GM20000 (cell line): ENCODE results near the gene FPGS.

Source experiments
- DNase-seq: peaks from one replicate; pipeline ENCODE4 v3.0.0; 2012; ENCODE audit warnings: low spot score
- TF ChIP-seq, protein P1 (sequence below): IDR thresholded peaks from 2 replicates; pipeline ENCODE4 v1.5.1; 2012; ENCODE audit warnings: mild to moderate bottlenecking, control low read depth; ENCODE audit errors: extremely low read depth, missing control alignments

FPGS gene

DNA sequence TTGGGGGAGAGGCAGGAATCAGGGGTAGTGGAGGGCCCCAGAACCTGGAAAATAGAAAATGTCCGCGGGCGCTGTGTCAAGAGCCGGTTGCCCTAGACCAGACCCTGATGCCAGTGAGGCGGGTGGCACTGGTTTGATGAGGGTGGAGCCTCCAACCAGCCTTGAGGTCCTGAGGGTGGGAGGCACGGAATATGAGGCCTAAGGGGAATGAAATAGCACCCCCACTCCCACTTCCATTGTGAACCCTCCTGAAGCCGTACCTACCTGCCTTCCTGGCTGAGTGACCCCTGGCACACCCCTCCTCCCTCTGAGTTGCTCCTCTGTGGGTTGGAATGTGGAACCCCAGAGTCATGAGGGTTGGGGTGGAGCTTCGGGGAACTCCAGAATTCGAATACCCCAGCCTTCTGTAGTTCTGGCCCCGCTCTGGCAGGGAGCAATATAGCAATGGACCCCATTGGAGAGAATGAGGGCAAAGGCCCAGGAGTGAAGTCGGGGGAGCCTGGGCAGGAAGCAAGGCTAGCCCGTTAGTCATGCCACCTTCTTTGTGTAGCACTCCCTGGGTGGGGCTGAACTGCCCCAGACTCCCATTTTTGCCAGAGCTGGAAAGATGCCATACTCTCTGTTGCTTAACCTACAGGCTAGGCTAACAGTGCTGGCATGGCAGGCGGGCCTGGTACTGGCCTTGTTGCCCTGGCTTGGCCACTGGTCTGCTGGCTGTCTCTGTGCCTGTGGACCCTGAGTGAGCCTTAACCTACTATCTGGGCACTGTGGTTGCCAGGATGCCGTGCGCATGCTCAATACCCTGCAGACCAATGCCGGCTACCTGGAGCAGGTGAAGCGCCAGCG lies 1.0 kb downstream of the FPGS start:
- DNase-seq = peak; percentile 36
- TF ChIP-seq, protein P1, sequence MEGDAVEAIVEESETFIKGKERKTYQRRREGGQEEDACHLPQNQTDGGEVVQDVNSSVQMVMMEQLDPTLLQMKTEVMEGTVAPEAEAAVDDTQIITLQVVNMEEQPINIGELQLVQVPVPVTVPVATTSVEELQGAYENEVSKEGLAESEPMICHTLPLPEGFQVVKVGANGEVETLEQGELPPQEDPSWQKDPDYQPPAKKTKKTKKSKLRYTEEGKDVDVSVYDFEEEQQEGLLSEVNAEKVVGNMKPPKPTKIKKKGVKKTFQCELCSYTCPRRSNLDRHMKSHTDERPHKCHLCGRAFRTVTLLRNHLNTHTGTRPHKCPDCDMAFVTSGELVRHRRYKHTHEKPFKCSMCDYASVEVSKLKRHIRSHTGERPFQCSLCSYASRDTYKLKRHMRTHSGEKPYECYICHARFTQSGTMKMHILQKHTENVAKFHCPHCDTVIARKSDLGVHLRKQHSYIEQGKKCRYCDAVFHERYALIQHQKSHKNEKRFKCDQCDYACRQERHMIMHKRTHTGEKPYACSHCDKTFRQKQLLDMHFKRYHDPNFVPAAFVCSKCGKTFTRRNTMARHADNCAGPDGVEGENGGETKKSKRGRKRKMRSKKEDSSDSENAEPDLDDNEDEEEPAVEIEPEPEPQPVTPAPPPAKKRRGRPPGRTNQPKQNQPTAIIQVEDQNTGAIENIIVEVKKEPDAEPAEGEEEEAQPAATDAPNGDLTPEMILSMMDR = no peak

DNA sequence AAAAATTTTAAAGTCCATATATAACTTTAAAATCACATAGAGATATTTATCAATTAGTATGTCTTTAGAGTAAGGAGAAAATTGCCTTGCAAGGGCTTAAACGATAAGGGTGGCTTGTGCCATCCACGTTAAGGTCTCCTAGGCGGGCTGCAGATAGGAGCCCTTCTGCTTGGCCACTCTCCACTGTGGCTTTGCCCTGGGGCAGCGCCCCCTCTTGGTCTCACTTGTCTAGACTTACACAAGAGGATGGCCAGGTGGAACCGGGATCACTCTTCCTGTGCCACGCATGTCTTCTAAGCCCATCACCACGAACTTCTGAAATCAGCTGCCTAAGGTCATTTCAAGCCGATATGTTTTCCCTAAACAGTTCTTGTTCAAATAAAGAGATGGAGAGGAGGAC lies 2.9 kb downstream of the FPGS start:
- TF ChIP-seq, protein P1 = peak; percentile 26
- peak; percentile 47 for DNase-seq

DNA sequence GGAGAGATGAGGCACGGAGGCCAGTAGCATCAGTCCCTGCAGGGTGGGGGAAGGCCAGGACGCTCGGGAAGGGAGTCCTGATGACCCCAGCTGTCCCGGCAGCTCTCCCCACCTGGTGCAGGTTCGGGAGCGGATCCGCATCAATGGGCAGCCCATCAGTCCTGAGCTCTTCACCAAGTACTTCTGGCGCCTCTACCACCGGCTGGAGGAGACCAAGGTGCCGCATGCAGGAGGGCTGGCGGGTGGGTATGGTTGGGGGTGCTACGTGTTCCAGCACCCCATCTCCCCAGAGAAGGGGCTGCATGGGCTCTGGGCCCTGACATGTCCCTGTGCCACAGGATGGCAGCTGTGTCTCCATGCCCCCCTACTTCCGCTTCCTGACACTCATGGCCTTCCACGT lies 4.2 kb downstream of the FPGS start:
- TF ChIP-seq, protein P1 = no peak
- DNase-seq = no peak

- no peak for DNase-seq
- TF ChIP-seq, protein P1 = no peak
These were observed 5.8 kb downstream of the FPGS start for GRCh38 chr9:127808347-127809001.

DNA sequence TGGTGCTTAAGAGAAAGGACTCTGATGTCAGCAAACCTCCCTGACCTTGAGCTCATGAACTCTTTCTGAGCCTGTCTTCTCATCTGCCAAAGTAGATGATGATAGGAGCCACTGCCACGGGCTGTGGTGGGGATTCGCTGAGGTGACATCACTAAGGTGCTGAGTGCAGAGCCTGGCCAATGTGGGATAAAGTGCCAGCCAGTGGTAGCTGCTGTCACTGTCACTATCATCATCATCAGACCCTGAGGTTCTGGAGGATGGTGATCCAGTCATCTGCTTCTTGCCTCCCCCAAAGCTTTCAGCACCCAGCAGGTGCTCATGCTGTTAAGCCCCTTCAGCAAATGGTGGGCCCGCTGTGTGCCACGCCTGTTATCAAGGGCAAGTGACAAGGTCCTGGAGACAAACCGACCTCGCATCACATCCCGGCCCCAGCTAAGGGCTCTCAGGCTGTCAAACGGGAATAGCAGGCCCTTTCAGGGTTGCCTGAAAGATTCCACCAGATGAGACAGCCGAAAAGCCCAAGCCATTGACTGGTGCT lies 6.4 kb downstream of the FPGS start:
- TF ChIP-seq, protein P1 = no peak
- peak; percentile 18 for DNase-seq

- DNase-seq = peak; percentile 84
- TF ChIP-seq, protein P1 = no peak
These were observed 7.1 kb downstream of the FPGS start for GRCh38 chr9:127809540-127810377.
